Measurements from ENCODE around the gene SLAMF6. TPM values are rescaled to one million over a fixed set of nuclear protein-coding genes. Genes with fewer than 3 reads are reported as not detected.
"Not testable (repeated sequence)": the region's sequence is repeated elsewhere in the genome, so short reads cannot be mapped to it uniquely, and the experiment has no call there.

SLAMF6 gene
- polyA plus RNA-seq, 4 donors = 0.10 to 0.17 (median 0.13) TPM; not detected in 1

GRCh38 chr1:160517519-160517918 lies 5.5 kb downstream of the SLAMF6 start:
- DNase-seq (ENCODE audit: low read depth in 4 of 4, low spot score in 2 of 4) = not testable (repeated sequence)

- DNase-seq (ENCODE audit: low read depth in 4 of 4, low spot score in 2 of 4) = not testable (repeated sequence)
Measured at GRCh38 chr1:160515908-160516307, 7.1 kb downstream of the SLAMF6 start.

GRCh38 chr1:160504651-160505050 lies 18.4 kb downstream of the SLAMF6 start:
- no peak for DNase-seq (ENCODE audit: low read depth in 4 of 4, low spot score in 2 of 4)

- no peak for DNase-seq (ENCODE audit: low read depth in 4 of 4, low spot score in 2 of 4)
Measured at GRCh38 chr1:160503087-160503486, 20.0 kb downstream of the SLAMF6 start.

- DNase-seq (ENCODE audit: low read depth in 4 of 4, low spot score in 2 of 4) = no peak
Measured at GRCh38 chr1:160500321-160500990, 22.6 kb downstream of the SLAMF6 start.

GRCh38 chr1:160499631-160500030 lies 23.4 kb downstream of the SLAMF6 start:
- no peak for DNase-seq (ENCODE audit: low read depth in 4 of 4, low spot score in 2 of 4)

- not testable (repeated sequence) for DNase-seq (ENCODE audit: low read depth in 4 of 4, low spot score in 2 of 4)
Measured at GRCh38 chr1:160498301-160499065, 24.6 kb downstream of the SLAMF6 start.

- no peak for DNase-seq (ENCODE audit: low read depth in 4 of 4, low spot score in 2 of 4)
Measured at GRCh38 chr1:160496334-160496733, 26.7 kb downstream of the SLAMF6 start.

- no peak for DNase-seq (ENCODE audit: low read depth in 4 of 4, low spot score in 2 of 4)
Measured at GRCh38 chr1:160494620-160495019, 28.4 kb downstream of the SLAMF6 start.

- no peak for DNase-seq (ENCODE audit: low read depth in 4 of 4, low spot score in 2 of 4)
Measured at GRCh38 chr1:160492617-160493016, 30.4 kb downstream of the SLAMF6 start.

- DNase-seq (ENCODE audit: low read depth in 4 of 4, low spot score in 2 of 4) = no peak
Measured at GRCh38 chr1:160491981-160492380, 31.1 kb downstream of the SLAMF6 start.

- no peak for DNase-seq (ENCODE audit: low read depth in 4 of 4, low spot score in 2 of 4)
Measured at GRCh38 chr1:160491017-160491416, 32.0 kb downstream of the SLAMF6 start.

- peak in 1 of 4 donors; percentile 1 for DNase-seq (ENCODE audit: low read depth in 4 of 4, low spot score in 2 of 4)
Measured at GRCh38 chr1:160489513-160490261, 33.4 kb downstream of the SLAMF6 start.

- no peak for DNase-seq (ENCODE audit: low read depth in 4 of 4, low spot score in 2 of 4)
Measured at GRCh38 chr1:160488347-160489058, 34.6 kb downstream of the SLAMF6 start.

- DNase-seq (ENCODE audit: low read depth in 4 of 4, low spot score in 2 of 4) = no peak
Measured at GRCh38 chr1:160486453-160486852, 36.6 kb downstream of the SLAMF6 start.

- no peak for DNase-seq (ENCODE audit: low read depth in 4 of 4, low spot score in 2 of 4)
Measured at GRCh38 chr1:160483505-160484185, 39.4 kb downstream of the SLAMF6 start.

GRCh38 chr1:160481979-160482596 lies 41.0 kb downstream of the SLAMF6 start:
- no peak for DNase-seq (ENCODE audit: low read depth in 4 of 4, low spot score in 2 of 4)

- not testable (repeated sequence) for DNase-seq (ENCODE audit: low read depth in 4 of 4, low spot score in 2 of 4)
Measured at GRCh38 chr1:160480781-160481180, 42.3 kb downstream of the SLAMF6 start.

- DNase-seq (ENCODE audit: low read depth in 4 of 4, low spot score in 2 of 4) = not testable (repeated sequence)
Measured at GRCh38 chr1:160479091-160479490, 44.0 kb downstream of the SLAMF6 start.

All from left renal cortex interstitium (tissue), 4 donors.